Keratinocyte (primary cell): Measurements from ENCODE around the gene NLRX1.

ENCODE experiments used
- CTCF ChIP-seq, 3 experiments: IDR thresholded peaks in 1 of 3; conservative IDR thresholded peaks in 1 of 3; optimal IDR thresholded peaks in 1 of 3; 2 replicates in 2 of 3; 3 replicates in 1 of 3; pipeline versions ENCODE3 to v1.5.1; 2011; ENCODE audit warnings: low read length in 3 of 3, mild to moderate bottlenecking in 3 of 3, moderate library complexity in 2 of 3, control low read depth in 1 of 3, inconsistent platforms in 1 of 3; ENCODE audit not compliant: insufficient read depth in 2 of 3; ENCODE audit errors: extremely low read depth in 1 of 3
- EZH2 ChIP-seq: IDR thresholded peaks from one replicate; pipeline ENCODE4 v1.6.1; 2012; ENCODE audit warnings: inconsistent platforms, mild to moderate bottlenecking, low read length, moderate library complexity

DNA sequence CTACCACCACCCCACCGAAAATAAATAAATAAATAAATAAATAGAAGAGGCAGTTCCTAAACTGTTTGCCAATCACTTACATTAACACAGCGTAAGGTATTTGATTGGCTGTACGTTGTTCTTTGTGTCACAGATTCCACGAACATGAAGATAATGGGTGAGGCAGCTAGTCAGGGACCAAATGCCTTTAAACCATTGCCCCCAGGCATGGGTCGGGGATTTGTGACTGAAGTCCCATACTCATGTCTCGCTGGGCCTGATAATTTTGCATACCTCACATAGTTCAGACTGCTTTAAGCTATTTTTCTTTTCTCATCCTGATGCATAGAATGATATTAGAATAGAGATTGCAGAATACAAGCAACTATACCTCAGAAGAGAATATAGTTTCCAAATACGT, 34.0 kb downstream of the NLRX1 start:
- TF ChIP-seq CTCF (optimal IDR thresholded peaks at IDR 0.05 in 1 of 3, IDR thresholded peaks at IDR 0.05 in 1 of 3, conservative IDR thresholded peaks at IDR 0.05 in 1 of 3; ENCODE audit: extremely low read depth in 1 of 3, insufficient read depth in 2 of 3, low read length in 3 of 3) = no peak
- TF ChIP-seq EZH2 = no peak
